Activated CD8-positive, alpha-beta T cell treated with anti-CD3 and anti-CD28 coated beads for 36 hours (primary cell): Measurements from ENCODE around the gene ZFHX3. TPM values are rescaled to one million over a fixed set of nuclear protein-coding genes. Genes with fewer than 3 reads are reported as not detected.

Experiments
- ATAC-seq: fragments of 200-7000 bp; cut with Tn5 transposase; one replicate; pipeline ENCODE4 v1.10.0; 2021; ENCODE audit warnings: mild to moderate bottlenecking, moderate library complexity
- CTCF ChIA-PET: fragments of 350-600 bp; sonication (Branson Sonifier 250); formaldehyde crosslinking; loops from one replicate; lab custom pipeline; 2021; ENCODE audit warnings: antibody characterized with exemption; lab: Charles Lee
- POLR2A ChIA-PET: fragments of 350-600 bp; sonication (Branson Sonifier 250); formaldehyde crosslinking; loops from one replicate; lab custom pipeline; 2021; ENCODE audit warnings: antibody characterized with exemption; lab: Charles Lee
- DNase-seq: peaks from one replicate; pipeline ENCODE4 v3.0.0-alpha.2; 2020
- H3K27ac Mint-ChIP-seq: one replicate; pipeline ENCODE4 v1.8.0; 2021; ENCODE audit warnings: mild to moderate bottlenecking, mixed read lengths
- H3K27me3 Mint-ChIP-seq: one replicate; pipeline ENCODE4 v1.8.0; 2021; ENCODE audit warnings: mixed read lengths
- H3K36me3 Mint-ChIP-seq: one replicate; pipeline ENCODE4 v1.8.0; 2021; ENCODE audit warnings: low read depth, mixed read lengths
- H3K4me1 Mint-ChIP-seq: one replicate; pipeline ENCODE4 v1.8.0; 2021; ENCODE audit warnings: low read depth, mixed read lengths
- H3K4me3 Mint-ChIP-seq: one replicate; pipeline ENCODE4 v1.8.0; 2021; ENCODE audit warnings: mild to moderate bottlenecking, moderate library complexity, mixed read lengths
- H3K9me3 Mint-ChIP-seq: one replicate; pipeline ENCODE4 v1.8.0; 2021; ENCODE audit warnings: mixed read lengths
- intact Hi-C: fragments of 100-400 bp; cut with micrococcal nuclease; formaldehyde crosslinking; loops from one replicate; pipeline ENCODE4 v1.10.0; 2022
- total RNA-seq, 2 experiments: library from RNA; stranded (reverse); gene quantifications; one replicate each; pipeline ENCODE4 v1.2.3, GENCODE V29; 2021
- TF ChIP-seq, protein P1 (sequence below): fragments of 200-600 bp; IDR thresholded peaks from one replicate; pipeline ENCODE4 v1.8.0; 2022; ENCODE audit warnings: antibody characterized with exemption, mild to moderate bottlenecking

Gene ZFHX3
- total RNA-seq, 2 experiments from 2014 or later, result 0.16 to 0.25 TPM

GRCh38 chr16:72753881-72754280 lies 294.0 kb downstream of the ZFHX3 start:
- POLR2A ChIA-PET, result no interaction called here
- TF ChIP-seq, protein P1, sequence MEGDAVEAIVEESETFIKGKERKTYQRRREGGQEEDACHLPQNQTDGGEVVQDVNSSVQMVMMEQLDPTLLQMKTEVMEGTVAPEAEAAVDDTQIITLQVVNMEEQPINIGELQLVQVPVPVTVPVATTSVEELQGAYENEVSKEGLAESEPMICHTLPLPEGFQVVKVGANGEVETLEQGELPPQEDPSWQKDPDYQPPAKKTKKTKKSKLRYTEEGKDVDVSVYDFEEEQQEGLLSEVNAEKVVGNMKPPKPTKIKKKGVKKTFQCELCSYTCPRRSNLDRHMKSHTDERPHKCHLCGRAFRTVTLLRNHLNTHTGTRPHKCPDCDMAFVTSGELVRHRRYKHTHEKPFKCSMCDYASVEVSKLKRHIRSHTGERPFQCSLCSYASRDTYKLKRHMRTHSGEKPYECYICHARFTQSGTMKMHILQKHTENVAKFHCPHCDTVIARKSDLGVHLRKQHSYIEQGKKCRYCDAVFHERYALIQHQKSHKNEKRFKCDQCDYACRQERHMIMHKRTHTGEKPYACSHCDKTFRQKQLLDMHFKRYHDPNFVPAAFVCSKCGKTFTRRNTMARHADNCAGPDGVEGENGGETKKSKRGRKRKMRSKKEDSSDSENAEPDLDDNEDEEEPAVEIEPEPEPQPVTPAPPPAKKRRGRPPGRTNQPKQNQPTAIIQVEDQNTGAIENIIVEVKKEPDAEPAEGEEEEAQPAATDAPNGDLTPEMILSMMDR, result no peak
- H3K27ac Mint-ChIP-seq, result no peak overlapping the region
- CTCF ChIA-PET, result no interaction called here
- intact Hi-C loops, result loop anchor here (10.0 kb wide), 1 partner anchor 59 kb away; no protein-coding TSS in a partner anchor
- no peak overlapping the region for H3K4me3 Mint-ChIP-seq
- H3K9me3 Mint-ChIP-seq, result peaks cover 6% of the 10 kb centered on the region
- DNase-seq (no peak), ATAC-seq (no peak)
- no peaks in the 10 kb centered on the region for H3K4me1 Mint-ChIP-seq
- H3K36me3 Mint-ChIP-seq, result no peaks in the 10 kb centered on the region
- H3K27me3 Mint-ChIP-seq, result no peaks in the 10 kb centered on the region

DNA sequence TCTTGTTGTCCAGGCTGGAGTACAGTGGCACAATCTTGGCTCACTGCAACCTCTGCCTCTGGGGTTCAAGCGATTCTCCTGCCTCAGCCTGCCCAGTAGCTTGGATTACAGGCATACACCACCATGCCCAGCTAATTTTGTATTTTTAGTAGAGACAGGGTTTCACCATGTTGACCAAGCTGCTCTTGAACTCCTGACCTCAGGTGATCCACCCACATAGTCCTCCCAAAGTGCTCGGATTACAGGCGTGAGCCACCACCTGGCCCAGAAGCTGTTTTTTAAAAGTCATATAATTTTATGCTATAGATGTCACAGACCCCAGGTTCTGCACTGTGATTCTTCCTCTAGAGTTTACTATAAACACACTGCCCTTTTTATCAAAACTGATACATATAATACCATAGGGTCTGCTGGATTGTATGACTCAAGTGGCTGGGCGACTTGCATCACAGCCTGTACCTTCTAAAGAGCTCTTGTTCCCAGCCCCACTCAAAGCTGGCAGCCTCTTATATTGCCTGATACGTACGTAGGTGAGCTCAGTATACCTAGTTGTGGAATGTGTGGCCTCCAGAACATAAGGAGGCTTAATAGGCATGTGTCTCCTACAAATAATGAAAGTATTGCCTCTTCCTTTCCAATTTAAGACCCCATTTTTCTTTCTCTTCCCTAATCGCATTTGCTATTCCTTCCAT lies 295.8 kb downstream of the ZFHX3 start:
- intact Hi-C loops, result loop anchor here (10.0 kb wide), 1 partner anchor 57 kb away; no protein-coding TSS in a partner anchor
- POLR2A ChIA-PET, result no interaction called here
- TF ChIP-seq, protein P1, result no peak
- Mint-ChIP-seq H3K27me3 (no peaks in the 10 kb centered on the region), H3K27ac (no peak overlapping the region), H3K9me3 (no peaks in the 10 kb centered on the region), H3K4me1 (no peaks in the 10 kb centered on the region), H3K4me3 (no peak overlapping the region), H3K36me3 (no peaks in the 10 kb centered on the region)
- DNase-seq, result no peak
- CTCF ChIA-PET, result no interaction called here
- ATAC-seq, result no peak

- CTCF ChIA-PET, result no interaction called here
- POLR2A ChIA-PET, result no interaction called here
- Mint-ChIP-seq H3K9me3 (no peaks in the 10 kb centered on the region), H3K4me1 (no peaks in the 10 kb centered on the region), H3K36me3 (no peaks in the 10 kb centered on the region), H3K27ac (no peak overlapping the region), H3K4me3 (no peak overlapping the region), H3K27me3 (no peaks in the 10 kb centered on the region)
- intact Hi-C loops, result loop anchor here (10.0 kb wide), 1 partner anchor 56 kb away; no protein-coding TSS in a partner anchor
- DNase-seq (no peak), ATAC-seq (no peak)
- TF ChIP-seq, protein P1, result no peak
These were observed 296.9 kb downstream of the ZFHX3 start for GRCh38 chr16:72751076-72751475.

GRCh38 chr16:72749091-72749490 lies 298.8 kb downstream of the ZFHX3 start:
- TF ChIP-seq, protein P1, result no peak
- Mint-ChIP-seq H3K36me3 (no peaks in the 10 kb centered on the region), H3K4me1 (no peaks in the 10 kb centered on the region), H3K9me3 (no peaks in the 10 kb centered on the region), H3K27me3 (no peaks in the 10 kb centered on the region), H3K27ac (no peak overlapping the region), H3K4me3 (no peak overlapping the region)
- intact Hi-C loops, result no loop called here
- CTCF ChIA-PET, result no interaction called here
- no peak for ATAC-seq
- POLR2A ChIA-PET, result no interaction called here
- no peak for DNase-seq

GRCh38 chr16:72744076-72744793 lies 303.7 kb downstream of the ZFHX3 start:
- no peaks in the 10 kb centered on the region for H3K4me1 Mint-ChIP-seq
- ATAC-seq, result no peak
- no peaks in the 10 kb centered on the region for H3K36me3 Mint-ChIP-seq
- H3K27ac Mint-ChIP-seq, result no peak overlapping the region
- POLR2A ChIA-PET, result interaction anchor here (1.1 kb wide), 1 partner anchor 16 kb away, joined by 3 read pairs; no protein-coding TSS in a partner anchor
- CTCF ChIA-PET, result no interaction called here
- TF ChIP-seq, protein P1, result no peak
- H3K27me3 Mint-ChIP-seq, result peaks cover 1% of the 10 kb centered on the region
- intact Hi-C loops, result no loop called here
- no peak for DNase-seq
- no peak overlapping the region for H3K4me3 Mint-ChIP-seq
- no peaks in the 10 kb centered on the region for H3K9me3 Mint-ChIP-seq
